Measurements from ENCODE around the gene KLHL21. TPM values are rescaled to one million over a fixed set of nuclear protein-coding genes. Genes with fewer than 3 reads are reported as not detected.

Gene KLHL21
- total and polyA plus RNA-seq, 9 of the 15 experiments (the other 6 are each of a cell fraction or from before 2014, with no cell fraction given): 2.1 to 42.1 (median 17.5) TPM

DNA sequence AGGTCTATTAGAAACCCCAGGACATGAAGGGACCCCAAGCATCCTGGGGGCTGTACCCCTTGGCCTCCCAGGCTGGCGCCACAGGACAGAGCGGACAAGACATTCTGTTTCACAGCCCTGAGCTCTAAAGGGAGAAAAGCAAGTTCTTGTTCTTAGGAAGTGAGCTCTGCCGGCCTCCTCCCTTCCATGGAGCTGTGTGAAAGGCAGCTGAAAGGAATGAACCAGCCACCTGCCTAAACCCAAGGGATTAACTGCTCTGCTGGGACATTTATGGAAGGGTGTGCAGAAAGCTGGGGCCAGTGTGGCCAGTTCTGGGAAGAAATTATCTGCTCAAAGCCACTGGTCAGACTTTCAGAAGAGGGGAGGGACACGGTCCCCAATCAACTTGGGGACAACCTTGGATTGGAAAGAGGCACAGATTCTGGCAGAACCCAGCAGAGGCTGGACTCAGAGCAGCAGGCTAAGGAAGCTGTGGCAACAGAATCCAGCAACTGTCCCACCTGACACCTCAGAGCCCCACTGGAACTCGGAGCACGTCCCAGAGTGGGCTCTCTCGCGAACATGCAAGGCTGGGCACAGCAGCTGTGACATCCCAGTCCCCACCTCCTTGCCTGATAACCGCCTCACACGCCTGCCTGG, 2.1 kb downstream of the KLHL21 start:
- peak in 1 of 4 experiments; percentile 30 for DNase-seq (ENCODE audit: extremely low read depth in 1 of 4, low spot score in 3 of 4)
- ATAC-seq: no peak
- peak overlapping the region; percentile 93 to 100 for H3K9ac ChIP-seq (ENCODE audit: insufficient read depth in 1 of 2, low read depth in 2 of 2, low read length in 2 of 2)
- ChIA-PET CTCF (ENCODE audit: low intra/inter-chr PET ratio) (interaction anchor here (0.5 kb wide), 1 partner anchor 46 kb away, joined by 3 read pairs; the partner anchor contains the start of gene NOL9), POLR2A (interaction anchor here (0.6 to 10.7 kb wide), 18 partner anchors 8 to 407 kb away, joined by 3 to 221 read pairs (median 4); partner anchors contain the start of genes PHF13 and ZBTB48)
- H4K20me1 ChIP-seq (replicated peaks; ENCODE audit: control insufficient read depth, insufficient read depth, low read length): peaks cover 50% of the 10 kb centered on the region
- H3K4me3 ChIP-seq: peak overlapping the region; percentile 89
- H3K9me3 ChIP-seq (replicated peaks; ENCODE audit: control insufficient read depth, insufficient read depth, low read depth, low read length): no peaks in the 10 kb centered on the region
- BruUV-seq (replicated peaks): TSS peak; percentile 44
- no peak for FAIRE-seq
- no peak overlapping the region for H2AFZ ChIP-seq (ENCODE audit: low read depth, low read length)
- peaks cover 69% of the 10 kb centered on the region for H3K79me2 ChIP-seq (ENCODE audit: control insufficient read depth, insufficient read depth, low read length)
- peak overlapping the region; percentile 99 for H3K27ac ChIP-seq (ENCODE audit: extremely low read depth, low read depth, low read length)
- peaks cover 51% of the 10 kb centered on the region for H3K36me3 ChIP-seq (ENCODE audit: control insufficient read depth, insufficient read depth, low read length)
- peak overlapping the region; percentile 99 for H3K4me2 ChIP-seq (ENCODE audit: insufficient read depth, low read length)
- WGBS (ENCODE audit: insufficient coverage, low coverage, missing lambda C conversion rate): 9% methylated on average over 10 of the region's 10 CpGs
- no peaks in the 10 kb centered on the region for H3K27me3 ChIP-seq (ENCODE audit: control insufficient read depth in 2 of 2, insufficient read depth in 2 of 2, low read length in 2 of 2)
- in situ Hi-C loops (cut with MboI) (no loop called here), intact Hi-C loops (cut with micrococcal nuclease) (loop anchor here (1.0 to 2.0 kb wide), 3 partner anchors 13 to 46 kb away; partner anchors contain the start of genes NOL9 and PHF13)
- peaks cover 38 to 68% of the 10 kb centered on the region in 2 experiments for H3K4me1 ChIP-seq (replicated peaks in 1 of 2; ENCODE audit: control insufficient read depth in 2 of 2, insufficient read depth in 2 of 2, low read length in 2 of 2)
- H3K9me1 ChIP-seq (ENCODE audit: control insufficient read depth, insufficient read depth, low read length): peaks cover 23% of the 10 kb centered on the region
- TF ChIP-seq BCOR (IDR thresholded peaks at IDR 0.05): no peak
- TF ChIP-seq PRMT5 (CRISPR knock-in tag; IDR thresholded peaks at IDR 0.05): no peak
- no peak for TF ChIP-seq ZNF134 (CRISPR knock-in tag; conservative IDR thresholded peaks at IDR 0.05)
- TF ChIP-seq, protein P1, sequence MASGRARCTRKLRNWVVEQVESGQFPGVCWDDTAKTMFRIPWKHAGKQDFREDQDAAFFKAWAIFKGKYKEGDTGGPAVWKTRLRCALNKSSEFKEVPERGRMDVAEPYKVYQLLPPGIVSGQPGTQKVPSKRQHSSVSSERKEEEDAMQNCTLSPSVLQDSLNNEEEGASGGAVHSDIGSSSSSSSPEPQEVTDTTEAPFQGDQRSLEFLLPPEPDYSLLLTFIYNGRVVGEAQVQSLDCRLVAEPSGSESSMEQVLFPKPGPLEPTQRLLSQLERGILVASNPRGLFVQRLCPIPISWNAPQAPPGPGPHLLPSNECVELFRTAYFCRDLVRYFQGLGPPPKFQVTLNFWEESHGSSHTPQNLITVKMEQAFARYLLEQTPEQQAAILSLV (tag; IDR thresholded peaks at IDR 0.05): no peak
- TF ChIP-seq ZNF436 (CRISPR knock-in tag; IDR thresholded peaks at IDR 0.05): no peak
- TF ChIP-seq ZNF699 (CRISPR knock-in tag; IDR thresholded peaks at IDR 0.05; ENCODE audit: insufficient replicate concordance): no peak
- no peak for TF ChIP-seq CBFA2T2 (conservative IDR thresholded peaks at IDR 0.05)
- TF ChIP-seq ZBTB17 (CRISPR knock-in tag; IDR thresholded peaks at IDR 0.05): no peak; the same call in 1 of the 2 replicates
- TF ChIP-seq ZNF707 (CRISPR knock-in tag; conservative IDR thresholded peaks at IDR 0.05): no peak
- TF ChIP-seq, protein P2, sequence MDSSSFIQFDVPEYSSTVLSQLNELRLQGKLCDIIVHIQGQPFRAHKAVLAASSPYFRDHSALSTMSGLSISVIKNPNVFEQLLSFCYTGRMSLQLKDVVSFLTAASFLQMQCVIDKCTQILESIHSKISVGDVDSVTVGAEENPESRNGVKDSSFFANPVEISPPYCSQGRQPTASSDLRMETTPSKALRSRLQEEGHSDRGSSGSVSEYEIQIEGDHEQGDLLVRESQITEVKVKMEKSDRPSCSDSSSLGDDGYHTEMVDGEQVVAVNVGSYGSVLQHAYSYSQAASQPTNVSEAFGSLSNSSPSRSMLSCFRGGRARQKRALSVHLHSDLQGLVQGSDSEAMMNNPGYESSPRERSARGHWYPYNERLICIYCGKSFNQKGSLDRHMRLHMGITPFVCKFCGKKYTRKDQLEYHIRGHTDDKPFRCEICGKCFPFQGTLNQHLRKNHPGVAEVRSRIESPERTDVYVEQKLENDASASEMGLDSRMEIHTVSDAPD (CRISPR knock-in tag; IDR thresholded peaks at IDR 0.05): no peak
- TF ChIP-seq MTF1 (CRISPR knock-in tag; IDR thresholded peaks at IDR 0.05; ENCODE audit: borderline replicate concordance): no peak
- no peak for TF ChIP-seq SMARCC2 (IDR thresholded peaks at IDR 0.05; ENCODE audit: low read depth)
- TF ChIP-seq COPS2 (conservative IDR thresholded peaks at IDR 0.05): no peak
- no peak for TF ChIP-seq SOX6 (IDR thresholded peaks at IDR 0.05)
- peak; percentile 57 for TF ChIP-seq KDM5B (IDR thresholded peaks at IDR 0.05; ENCODE audit: insufficient replicate concordance, low read depth, low read length)
- TF ChIP-seq, protein P3, sequence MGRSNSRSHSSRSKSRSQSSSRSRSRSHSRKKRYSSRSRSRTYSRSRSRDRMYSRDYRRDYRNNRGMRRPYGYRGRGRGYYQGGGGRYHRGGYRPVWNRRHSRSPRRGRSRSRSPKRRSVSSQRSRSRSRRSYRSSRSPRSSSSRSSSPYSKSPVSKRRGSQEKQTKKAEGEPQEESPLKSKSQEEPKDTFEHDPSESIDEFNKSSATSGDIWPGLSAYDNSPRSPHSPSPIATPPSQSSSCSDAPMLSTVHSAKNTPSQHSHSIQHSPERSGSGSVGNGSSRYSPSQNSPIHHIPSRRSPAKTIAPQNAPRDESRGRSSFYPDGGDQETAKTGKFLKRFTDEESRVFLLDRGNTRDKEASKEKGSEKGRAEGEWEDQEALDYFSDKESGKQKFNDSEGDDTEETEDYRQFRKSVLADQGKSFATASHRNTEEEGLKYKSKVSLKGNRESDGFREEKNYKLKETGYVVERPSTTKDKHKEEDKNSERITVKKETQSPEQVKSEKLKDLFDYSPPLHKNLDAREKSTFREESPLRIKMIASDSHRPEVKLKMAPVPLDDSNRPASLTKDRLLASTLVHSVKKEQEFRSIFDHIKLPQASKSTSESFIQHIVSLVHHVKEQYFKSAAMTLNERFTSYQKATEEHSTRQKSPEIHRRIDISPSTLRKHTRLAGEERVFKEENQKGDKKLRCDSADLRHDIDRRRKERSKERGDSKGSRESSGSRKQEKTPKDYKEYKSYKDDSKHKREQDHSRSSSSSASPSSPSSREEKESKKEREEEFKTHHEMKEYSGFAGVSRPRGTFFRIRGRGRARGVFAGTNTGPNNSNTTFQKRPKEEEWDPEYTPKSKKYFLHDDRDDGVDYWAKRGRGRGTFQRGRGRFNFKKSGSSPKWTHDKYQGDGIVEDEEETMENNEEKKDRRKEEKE (IDR thresholded peaks at IDR 0.05; ENCODE audit: borderline replicate concordance in 1 of 2, control insufficient read depth in 1 of 2, low read depth in 2 of 2, low read length in 1 of 2): no peak
